NCI-H1105 (cell line): ENCODE results near the gene PNPLA5.
"Not testable (repeated sequence)": the region's sequence is repeated elsewhere in the genome, so short reads cannot be mapped to it uniquely, and the experiment has no call there.

Source experiments
- DNase-seq: peaks from one replicate; lab custom pipeline; 2025; lab: John Stamatoyannopoulos, UW

PNPLA5 gene

DNA sequence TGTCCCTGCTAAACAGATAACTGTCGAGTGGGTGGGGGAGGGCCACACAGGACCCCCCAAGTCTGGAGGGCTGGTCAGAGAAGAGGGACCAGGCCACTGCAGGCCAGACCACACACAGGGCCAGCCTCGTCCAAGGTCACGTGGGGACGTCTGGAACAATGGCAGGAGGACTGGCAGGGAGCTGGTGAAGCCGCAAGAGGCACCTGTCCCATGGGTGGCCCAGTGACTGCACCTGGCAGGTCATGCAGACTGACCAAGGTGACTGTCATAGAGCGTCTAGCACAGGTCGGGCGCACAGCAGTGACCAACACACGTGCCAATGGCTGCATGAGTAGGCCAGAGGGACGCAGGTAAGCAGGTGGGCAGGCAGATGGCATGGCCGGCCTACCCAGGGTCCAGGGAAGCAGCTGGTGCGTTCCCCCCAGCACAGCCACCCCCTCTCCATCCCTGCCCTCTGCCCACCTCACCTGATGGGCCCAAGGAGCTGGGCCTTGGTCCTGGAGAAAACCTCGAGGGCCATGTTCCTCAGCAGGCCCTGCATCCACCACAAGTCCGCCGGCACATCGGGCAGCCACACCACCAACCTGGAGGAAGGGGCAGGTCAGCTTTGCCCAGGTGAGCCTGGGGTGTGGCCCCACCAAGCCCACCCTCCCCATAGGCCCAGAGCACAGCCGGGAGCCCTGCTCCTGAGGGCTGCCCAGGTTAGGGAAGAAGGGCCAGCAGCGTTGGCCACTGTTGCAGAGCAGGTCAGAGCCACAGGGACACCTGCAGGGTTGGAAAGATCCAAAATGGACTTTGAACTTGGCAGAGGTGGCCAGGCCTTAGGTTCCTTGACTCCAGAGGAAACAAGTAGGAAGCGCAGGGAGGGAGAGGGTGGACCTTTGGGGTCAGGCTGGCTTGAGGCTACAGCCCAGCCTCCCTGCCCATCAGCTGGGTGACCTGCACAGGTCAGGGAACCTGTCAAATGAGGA, 10.4 kb downstream of the PNPLA5 start:
- no peak for DNase-seq

DNA sequence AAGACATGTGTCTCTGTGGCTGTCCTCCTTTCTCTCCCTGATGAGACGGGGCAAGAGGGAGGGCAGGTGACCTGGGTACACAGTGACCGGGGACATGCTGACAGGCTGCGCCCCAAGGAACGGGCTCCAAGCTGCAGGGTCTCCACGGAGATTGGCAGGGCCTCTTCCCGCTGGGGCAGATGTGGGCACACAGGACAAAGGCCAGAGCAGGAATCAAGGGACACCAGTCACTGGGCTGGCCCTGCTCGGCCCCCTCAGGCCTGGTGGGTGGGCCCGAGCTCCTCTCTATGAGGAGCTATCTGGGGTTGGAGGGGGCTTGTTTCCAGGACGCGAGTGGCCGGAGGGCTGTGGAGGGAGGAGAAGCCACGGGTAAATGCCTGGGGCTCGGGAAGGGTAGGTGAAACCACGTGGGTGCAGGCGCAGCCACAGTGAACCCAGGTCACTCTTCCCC, 11.2 kb downstream of the PNPLA5 start:
- no peak for DNase-seq

DNA sequence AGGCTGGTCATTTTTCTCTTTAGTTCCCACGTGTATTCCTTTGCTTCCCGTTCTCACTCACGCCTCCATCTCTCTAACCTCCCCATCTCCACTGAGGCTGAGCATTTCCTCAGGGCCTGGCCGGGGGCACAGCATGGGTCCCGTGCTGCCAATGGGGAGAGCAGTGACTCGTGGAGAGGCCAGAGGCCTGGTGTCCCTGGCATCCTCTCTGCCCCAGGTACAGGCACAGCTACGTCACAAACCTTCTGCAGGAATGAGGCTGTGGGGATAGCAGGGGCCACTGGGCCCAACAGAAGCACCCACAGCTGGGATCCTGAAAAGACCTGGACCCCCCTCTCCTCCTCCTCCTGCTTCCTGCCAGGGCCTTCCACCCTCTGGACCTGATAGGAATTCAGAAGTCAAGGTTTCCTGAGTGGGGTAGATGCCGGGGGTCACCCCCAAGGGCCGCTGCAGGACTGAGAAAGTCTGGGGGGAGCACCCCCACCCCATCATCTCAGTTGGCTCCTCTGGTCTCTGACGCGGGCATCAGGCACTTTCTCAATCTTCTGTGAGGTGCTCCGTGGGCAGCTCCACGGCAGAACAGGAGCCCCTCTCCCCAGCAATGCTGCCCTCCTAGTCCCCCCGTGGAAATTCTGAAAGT, 11.8 kb downstream of the PNPLA5 start:
- no peak for DNase-seq

DNA sequence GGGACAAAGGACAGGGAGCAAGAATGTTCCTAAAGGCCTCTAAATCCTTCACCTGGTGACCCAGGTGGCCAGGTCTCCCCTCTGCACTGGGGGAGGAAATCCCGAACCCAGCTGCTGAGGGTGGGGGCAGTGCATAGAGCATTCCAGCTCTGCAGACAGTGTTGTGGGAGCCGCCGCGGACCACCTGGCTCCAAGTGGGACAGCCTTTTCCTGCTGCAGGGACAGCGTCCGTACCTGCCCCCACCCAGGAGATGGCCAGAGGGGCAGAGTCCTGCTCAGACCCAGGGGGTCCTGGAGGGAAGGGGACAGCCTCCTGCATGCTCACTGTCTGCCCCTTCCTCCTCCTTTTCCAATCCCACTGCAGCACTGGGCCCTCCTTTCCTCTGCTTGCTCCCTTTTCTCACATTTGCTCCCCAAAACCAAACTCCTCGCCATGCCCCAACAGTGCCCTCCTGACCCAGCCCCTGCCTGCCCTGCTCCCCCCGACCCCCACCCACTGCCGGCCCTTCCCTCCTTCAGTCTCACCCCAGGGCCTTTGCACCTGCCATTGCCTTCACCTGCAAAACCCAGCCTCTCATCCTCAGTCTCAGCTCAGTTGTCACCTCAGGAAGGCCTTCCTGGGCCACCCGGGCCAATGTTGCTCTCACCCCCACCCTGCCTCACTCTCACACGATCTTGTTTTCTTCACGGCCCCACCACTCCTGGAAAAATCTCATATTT, 12.8 kb downstream of the PNPLA5 start:
- DNase-seq, result no peak

DNA sequence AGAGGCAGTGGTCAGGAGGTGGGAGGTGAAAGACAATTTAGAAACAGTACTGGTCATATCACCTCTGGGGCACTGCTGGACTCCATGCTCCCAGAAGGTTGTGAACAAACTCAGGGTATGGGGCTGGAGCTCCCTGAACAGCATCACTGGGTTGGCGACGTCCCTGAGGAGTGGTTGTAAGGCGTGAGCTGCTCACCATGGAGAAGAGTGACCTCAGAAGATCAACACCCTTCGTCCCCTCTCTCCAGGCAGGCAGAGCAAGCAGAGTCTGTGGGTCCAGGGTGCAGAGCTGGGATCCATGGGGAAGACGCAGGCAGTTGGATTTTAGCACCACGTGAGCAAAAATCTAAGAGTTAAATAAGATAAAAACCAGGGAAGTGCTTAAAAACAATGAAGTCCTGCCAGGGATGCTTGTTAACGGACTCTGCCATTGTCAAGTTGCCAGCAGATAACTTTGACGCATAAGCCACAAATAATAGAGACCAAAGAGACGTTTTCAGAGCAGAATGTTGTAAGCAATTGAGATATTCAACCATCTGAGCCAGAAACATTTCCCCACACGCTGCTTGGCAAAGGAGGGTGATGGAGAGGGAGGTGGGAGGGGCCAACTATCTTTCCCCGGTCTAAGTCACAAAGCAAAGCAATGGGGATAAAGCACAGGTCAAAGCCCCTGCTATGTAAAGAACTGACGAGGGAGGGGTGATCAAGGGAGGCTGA, 13.6 kb downstream of the PNPLA5 start:
- DNase-seq, result no peak

DNA sequence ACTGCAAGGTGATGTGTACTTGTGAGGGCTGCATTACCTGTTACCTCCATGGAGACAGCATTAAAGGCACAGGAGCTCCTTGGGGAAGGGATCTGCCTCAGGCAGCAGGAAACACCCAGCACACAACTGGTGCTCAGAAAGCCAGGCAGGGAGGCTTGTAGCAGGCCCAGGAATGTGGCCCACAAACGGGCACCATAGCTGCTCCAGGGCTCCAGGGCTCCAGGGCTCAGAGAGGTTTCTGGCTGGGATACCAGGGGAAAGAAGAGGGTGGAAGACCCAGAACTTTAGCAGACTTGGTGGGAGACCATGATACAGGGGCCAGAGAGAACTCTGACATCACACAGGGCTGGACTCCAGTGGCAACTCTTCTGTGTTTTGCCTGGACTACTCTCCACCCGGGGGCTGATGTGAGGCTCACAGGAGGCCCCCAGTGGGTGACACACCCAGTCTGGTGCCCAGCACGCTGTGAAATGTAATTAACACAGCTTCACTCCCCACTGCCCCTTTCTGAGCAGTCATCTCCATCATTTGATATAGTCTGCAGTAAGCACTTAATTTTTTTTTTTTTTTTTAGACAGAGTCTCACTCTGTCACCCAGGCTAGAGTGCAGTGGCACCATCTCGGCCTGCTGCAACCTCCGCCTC, 14.8 kb downstream of the PNPLA5 start:
- no peak for DNase-seq

DNA sequence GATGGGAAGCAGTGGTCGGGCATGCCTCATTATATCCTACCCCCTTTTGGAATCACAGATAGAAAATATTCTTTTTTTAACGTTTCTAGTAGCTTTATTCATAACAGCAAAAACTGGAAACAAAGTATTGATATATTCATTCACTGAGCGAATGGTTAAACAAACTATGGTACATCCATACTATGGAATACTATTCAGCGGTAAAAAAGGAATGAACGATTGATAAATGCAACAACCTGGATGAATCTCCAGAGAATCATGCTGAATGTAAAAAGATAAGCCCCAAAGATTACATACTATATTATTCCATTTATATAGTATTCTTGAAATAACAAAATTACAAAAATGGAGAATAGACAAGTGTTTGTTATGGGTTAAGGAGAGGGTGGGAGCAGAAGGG, 22.0 kb downstream of the PNPLA5 start:
- no peak for DNase-seq

DNA sequence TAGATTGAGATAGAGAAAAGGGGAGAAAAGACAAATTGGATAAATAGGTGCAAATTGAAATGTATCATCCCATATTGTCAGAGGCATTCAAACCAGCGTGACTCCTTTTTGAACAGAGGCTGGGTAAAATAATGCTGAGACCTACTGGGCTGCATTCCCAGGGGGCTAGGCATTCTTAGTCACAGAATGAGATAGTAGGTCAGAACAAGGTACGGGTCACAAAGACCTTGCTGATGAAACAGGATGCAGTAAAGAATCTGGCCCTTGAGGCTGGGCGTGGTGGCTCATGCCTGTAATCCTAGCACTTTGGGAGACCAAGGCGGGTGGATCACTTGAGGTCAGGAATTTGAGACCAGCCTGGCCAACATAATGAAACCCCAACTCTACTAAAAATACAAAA, 22.8 kb downstream of the PNPLA5 start:
- DNase-seq, result not testable (repeated sequence)

DNA sequence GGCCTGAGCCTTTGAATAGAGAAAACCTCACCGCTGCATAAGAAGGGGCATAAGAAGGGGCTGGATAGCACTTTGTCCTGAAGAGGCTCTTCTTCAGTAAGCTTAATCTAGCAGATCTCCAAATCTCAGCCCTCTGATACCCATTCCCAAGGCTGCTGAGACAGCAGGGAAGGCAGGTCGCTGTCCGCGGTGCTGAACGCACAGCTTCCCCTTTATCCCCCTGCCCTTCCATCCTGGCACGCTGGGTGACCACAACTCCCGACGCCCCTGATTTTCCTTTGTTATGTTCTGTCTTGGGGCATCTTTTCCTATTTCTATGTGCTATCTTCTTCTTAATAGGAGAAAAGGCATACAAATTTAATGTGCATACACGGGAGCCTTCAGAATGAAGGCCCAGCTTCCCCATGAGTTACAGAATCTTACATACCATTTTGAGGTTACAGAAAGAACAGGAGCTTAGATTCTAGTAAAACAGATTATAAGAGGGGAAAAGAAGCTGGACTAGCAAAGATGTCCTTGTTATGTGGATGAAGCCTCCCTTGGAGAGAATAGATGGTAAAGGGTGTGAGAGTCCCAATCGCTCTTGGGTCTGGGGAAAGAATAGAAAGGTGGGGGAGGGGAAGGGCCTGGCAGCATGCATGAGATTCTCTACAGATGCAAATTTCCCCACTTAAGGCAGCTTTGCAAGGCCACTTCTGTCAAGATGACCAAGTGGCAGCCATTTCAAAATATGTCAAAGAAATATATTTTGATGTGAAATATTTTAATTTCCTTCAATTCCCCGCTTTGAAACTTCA, 23.8 kb downstream of the PNPLA5 start:
- DNase-seq, result no peak

DNA sequence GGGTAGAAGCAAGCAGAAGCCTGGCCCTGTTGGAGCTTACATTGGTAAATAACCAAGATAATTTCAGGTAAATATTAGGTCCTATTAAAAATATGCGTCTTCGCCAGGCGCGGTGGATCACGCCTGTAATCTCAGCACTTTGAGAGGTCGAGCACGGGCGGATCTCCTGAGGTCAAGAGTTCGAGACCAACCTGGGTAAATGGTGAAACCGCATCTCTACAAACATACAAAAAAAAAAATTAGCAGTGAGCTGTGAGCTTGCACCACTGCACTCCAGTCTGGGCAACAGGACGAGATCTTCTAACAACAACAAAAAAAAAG, 29.0 kb downstream of the PNPLA5 start:
- no peak for DNase-seq

DNA sequence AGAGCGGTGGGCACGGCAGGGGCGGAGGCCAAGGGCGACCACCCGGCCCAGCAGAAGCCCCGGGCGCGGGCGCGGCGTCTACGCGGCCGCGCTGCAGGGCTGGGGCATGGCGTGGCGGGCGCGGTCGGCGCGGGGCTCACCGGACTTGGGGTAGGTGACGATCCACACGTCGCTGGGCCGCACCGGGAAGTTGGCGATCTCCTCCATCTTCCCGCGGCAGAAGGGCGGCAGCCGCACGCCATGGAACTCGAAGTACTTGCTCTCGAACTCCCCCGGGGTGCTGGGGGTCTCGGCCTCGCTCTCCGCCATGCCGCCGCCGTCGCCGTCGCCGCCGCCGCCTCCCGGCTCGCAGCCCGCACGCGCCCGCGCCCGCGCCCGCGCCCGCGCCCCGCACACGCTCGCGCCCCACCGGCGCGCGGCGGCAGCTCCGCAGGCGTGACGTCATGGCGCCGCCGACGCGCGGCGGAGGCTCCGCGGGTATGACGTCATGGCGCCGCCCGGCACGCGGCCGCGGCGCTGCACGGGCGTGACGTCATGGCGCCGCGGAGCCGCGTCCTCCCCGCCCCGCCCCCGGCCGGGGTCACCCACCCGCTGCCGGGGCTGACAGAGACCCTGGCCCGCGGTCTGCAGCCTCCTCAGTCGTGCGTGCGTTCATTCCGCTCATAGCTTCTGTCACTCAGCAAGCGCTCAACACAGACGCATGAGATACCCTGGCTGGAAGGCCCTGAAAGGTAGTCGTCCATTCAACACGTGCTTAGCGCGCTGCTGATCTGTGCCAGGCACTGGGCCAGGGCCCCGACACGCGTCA, 29.5 kb downstream of the PNPLA5 start, which contains the start of gene SULT4A1:
SULT4A1 (minus strand) TSS at position 440 of the 808 bp plus-strand sequence; CDS start at position 309, 131 bp downstream.
- DNase-seq, result peak; percentile 35

DNA sequence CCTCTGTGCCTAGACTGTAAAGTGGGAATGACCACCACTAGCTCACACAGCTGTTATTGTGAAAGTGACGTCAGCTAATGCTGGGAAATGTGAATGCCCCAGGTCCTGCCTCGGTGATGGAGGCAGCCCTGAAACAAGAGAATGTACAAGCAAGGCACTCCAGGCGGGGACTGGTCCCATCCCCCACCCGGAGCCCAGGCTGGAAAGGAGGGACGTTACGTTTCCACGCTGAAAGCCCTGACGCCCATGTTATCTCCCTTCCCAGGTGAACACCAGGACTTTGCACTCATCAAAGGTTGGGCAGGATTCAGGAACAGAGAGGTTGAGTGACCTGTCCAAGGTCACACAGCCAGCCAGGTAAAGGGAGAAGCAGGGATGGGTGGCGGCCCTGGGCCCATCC, 30.3 kb downstream of the PNPLA5 start:
- no peak for DNase-seq

DNA sequence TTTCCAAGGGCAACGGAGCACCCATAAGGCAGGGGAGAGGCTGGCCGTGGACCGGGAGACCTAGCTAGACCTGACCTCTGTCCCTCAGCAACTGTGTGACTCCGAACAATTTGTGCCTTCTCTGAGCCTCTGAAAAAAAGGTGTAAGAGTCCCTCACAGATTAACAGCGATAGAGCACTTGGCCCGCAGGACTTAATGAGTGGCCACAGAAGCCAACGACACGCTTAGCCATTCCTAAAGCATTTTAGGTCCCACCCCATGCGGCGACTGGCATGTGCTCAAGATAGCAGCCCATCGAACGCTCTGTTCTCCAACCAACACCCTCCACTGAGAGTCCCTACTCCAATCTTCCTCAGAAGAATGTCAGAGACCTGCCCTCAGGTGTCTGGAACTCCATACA, 31.0 kb downstream of the PNPLA5 start:
- DNase-seq, result no peak

DNA sequence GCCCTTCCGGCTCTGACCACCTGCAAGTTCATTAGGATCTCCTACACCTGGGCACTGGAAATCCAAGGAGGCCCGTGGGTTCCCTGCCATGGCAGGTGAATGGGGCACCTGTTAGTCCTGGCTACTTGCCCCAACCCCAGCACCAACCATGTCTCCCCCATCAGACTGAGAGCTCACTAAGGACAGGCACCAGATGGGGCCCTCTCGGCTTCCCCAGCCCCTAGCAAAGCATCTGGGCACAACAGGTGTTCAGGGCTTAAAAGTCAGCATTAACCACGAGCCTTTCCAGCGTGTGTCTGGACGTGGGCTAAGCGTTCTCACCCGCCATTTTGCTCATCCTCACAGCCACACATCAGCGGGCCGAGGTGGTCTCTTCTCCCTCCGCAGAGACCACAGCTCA, 31.7 kb downstream of the PNPLA5 start:
- DNase-seq, result no peak

DNA sequence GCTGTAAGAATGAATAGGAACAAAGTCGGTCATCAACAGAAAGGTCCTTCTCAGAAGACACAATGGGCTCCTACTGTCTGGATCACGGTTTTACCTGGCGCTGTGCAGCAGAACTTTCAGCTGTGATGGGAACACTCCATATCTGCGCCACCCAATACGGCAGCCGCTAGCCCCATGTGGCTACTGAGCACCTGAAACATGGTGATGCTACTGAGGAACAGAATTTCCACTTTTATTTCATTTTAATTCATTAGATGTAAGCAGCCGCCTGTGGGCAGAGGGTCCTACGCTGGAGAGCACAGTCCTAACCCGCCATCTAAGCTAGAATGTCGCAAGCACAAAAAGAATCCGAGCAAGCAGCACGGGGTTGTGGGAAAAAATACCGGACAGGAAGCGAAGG, 32.2 kb downstream of the PNPLA5 start:
- DNase-seq, result no peak

DNA sequence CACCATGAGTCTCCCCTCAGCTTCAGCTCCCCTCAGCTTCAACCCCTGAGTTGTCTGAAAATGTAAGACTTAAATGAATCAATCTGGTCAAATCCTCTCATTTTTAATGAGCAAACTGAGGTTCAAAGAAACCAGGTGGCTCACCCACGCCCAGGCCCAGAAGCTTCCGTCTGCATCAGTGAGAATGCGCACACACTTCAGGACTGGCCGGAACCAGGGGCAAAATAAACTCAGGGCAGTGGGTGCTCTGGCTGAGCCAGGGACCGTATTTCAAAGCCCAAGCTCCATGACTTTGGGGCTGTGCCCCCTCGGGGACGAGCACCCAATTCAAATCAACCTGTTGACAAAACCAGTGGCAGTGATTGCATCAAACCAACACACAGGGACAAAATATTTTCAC, 32.6 kb downstream of the PNPLA5 start:
- DNase-seq, result no peak

DNA sequence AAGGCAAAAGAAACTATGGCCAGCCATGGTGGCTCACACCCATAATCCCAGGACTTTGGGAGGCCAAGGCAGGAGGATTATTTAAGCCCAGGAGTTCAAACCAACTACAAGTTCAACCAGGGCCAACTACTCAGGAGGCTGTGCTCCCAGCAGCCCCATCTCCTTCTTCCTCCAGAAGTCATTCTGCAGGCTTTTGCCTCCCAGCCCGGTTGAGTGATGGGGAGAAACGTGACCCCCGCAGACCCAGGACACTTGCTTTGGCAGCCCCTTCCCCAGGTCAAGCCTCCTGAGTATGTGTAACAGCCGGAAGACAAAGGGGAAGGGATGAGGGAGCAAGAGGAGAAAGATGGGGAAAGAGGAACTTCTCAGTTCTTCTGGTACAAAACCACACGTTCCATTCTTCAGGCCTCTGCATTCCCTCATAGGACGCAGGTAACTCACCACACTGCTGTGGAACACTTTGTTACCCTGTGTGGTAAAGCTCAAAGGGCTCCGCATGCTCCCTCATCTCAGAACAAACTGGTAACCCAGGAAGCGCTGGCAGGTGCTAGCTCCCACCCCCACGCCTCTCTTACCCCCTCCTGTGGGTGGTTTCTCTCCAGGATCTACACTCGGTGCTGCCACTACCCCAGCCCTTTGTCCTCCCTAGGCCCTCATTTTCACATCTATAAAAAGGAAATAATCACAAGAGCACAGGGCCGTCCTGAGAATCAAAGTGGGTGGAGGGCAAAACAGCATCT, 33.5 kb downstream of the PNPLA5 start:
- no peak for DNase-seq

DNA sequence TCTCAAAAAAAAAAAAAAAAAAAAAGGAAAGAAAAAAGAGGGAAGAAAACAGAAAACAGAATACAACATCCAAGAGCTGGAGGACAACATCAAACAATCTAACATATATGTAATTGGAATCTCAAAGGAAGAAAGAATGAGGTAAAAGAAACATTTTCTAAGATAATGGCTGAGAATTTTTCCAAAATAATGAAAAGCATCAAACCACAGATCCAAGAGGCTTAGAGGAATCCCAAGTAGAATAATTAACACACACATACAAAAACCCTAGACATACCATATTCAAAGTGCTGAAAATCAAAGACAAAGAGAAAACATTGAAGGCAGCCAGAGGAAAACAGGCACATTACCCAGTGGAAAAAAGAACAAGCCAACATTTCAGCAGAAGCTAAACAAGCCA, 34.4 kb downstream of the PNPLA5 start:
- no peak for DNase-seq

DNA sequence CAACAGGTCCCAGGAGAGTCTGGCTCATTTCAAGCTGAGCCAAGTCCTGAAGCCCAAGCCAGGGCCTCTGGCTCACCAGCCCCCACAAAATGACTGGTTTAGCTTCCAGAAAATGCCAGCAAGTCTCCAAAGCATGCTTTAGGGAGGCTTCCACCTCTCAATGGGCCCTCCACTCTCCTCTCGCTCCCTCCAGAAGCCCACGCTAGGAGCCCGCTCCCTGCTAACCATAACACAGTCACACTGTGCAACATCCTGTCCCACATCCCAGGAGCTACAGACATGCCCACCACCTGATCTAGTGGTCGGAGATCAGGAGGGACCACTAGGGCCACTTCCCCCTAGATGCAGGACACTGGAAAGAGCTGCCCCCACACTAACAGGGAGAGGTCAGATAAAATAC, 36.4 kb downstream of the PNPLA5 start:
- no peak for DNase-seq
